ENCODE data around the gene GLRX5.
"Not testable (repeated sequence)": the region's sequence is repeated elsewhere in the genome, so short reads cannot be mapped to it uniquely, and the experiment has no call there.

GLRX5 gene

DNA sequence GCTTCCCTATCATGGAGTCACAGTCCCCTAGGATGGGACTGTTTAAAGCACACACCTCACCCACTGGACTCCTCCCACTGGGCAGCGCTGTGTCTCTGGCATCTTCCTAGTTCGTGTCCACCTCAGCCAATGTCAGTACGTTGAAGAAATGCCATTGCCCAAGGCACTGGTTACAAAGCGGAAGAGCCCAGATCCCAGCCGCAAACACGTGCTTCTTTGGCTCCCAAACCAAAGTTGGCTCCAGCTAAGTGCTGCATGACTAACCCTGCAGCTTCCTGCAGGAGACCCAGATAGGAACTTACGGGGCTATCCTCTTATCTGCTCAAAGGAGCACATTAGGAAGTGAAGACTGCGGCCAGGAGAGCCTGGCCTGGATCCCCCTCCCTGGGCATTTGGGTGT lies 27.7 kb upstream of the GLRX5 start:
- Mint-ChIP-seq H3K4me1 (ENCODE audit: low read depth) (peaks cover 93% of the 10 kb centered on the region), H3K9me3 (no peaks in the 10 kb centered on the region), H3K36me3 (ENCODE audit: low read depth) (peaks cover 37% of the 10 kb centered on the region), H3K27ac (peak overlapping the region; percentile 21), H3K27me3 (no peaks in the 10 kb centered on the region), H3K4me3 (no peak overlapping the region)

GRCh38 chr14:95507701-95508103 lies 27.1 kb upstream of the GLRX5 start:
- Mint-ChIP-seq H3K4me3 (no peak overlapping the region), H3K9me3 (no peaks in the 10 kb centered on the region), H3K27ac (peak overlapping the region; percentile 21), H3K4me1 (ENCODE audit: low read depth) (peaks cover 89% of the 10 kb centered on the region), H3K36me3 (ENCODE audit: low read depth) (peaks cover 33% of the 10 kb centered on the region), H3K27me3 (no peaks in the 10 kb centered on the region)

GRCh38 chr14:95508377-95508776 lies 26.5 kb upstream of the GLRX5 start:
- Mint-ChIP-seq H3K4me1 (ENCODE audit: low read depth) (peaks cover 88% of the 10 kb centered on the region), H3K27me3 (no peaks in the 10 kb centered on the region), H3K4me3 (no peak overlapping the region), H3K36me3 (ENCODE audit: low read depth) (peaks cover 27% of the 10 kb centered on the region), H3K9me3 (no peaks in the 10 kb centered on the region), H3K27ac (no peak overlapping the region)

DNA sequence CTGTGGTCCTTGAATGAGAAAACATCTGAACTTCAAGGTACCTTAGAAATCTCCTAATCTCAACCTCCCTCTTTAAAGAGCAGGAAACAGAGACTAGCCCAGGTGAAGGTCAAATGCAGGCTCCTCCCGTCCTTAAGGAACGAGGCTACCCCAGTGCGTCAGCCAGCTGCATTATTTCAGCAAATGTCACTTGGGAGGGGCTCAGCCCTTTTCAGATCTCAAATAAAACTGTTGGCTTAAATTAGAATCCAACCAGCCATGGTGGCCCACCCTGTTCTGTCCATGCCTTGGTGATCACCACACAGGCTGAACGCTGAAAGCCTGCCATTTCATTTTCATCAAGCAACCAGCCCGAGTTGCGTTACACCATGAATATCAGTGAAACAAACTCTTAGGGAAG lies 25.4 kb upstream of the GLRX5 start:
- no peak overlapping the region for H3K27ac Mint-ChIP-seq
- no peaks in the 10 kb centered on the region for H3K9me3 Mint-ChIP-seq
- H3K27me3 Mint-ChIP-seq = no peaks in the 10 kb centered on the region
- H3K36me3 Mint-ChIP-seq (ENCODE audit: low read depth) = peaks cover 27% of the 10 kb centered on the region
- peaks cover 85% of the 10 kb centered on the region for H3K4me1 Mint-ChIP-seq (ENCODE audit: low read depth)
- H3K4me3 Mint-ChIP-seq = peak overlapping the region; percentile 32

DNA sequence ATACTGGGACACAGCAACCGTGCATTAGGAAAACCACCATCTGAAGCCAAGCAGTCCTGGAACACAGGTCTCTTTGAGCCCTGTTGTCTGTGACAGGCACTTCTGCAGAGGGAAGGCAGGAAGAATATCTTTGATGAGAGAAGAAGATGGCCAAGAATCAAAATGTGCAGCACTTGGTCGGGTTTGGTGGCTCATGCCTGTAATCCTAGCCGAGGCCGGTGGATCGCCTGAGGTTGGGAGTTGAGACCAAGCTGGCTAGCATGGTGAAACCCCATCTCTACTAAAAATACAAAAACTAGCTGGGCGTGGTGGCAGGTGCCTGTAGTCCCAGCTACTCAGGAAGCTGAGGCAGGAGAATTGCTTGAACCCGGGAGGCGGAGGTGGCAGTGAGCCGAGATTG lies 24.5 kb upstream of the GLRX5 start:
- H3K4me1 Mint-ChIP-seq (ENCODE audit: low read depth) = peaks cover 83% of the 10 kb centered on the region
- peaks cover 27% of the 10 kb centered on the region for H3K36me3 Mint-ChIP-seq (ENCODE audit: low read depth)
- H3K9me3 Mint-ChIP-seq, H3K4me3 Mint-ChIP-seq, H3K27me3 Mint-ChIP-seq: not testable (repeated sequence)
- H3K27ac Mint-ChIP-seq = peak overlapping the region; percentile 57

DNA sequence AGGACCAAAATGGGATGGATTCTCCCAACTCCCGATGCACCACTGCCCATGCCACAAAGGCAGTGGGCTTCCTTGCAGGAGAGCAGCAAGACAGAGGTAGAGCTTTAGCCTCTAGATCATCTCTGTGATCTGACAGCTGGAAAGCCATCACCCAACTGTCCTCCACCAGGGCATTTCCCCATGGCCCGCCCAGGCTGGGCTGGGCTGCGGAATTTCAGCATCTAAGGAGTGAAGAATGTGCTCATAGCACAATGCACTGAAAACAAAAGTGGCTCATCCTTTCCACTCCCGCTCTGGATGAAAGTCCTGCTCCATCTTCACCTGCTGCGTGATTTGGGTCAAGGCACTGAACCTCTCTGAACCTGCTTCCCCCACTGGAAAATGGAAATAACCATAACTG lies 24.0 kb upstream of the GLRX5 start:
- peaks cover 84% of the 10 kb centered on the region for H3K4me1 Mint-ChIP-seq (ENCODE audit: low read depth)
- H3K36me3 Mint-ChIP-seq (ENCODE audit: low read depth) = peaks cover 24% of the 10 kb centered on the region
- no peak overlapping the region for H3K4me3 Mint-ChIP-seq
- no peak overlapping the region for H3K27ac Mint-ChIP-seq
- no peaks in the 10 kb centered on the region for H3K9me3 Mint-ChIP-seq
- H3K27me3 Mint-ChIP-seq = no peaks in the 10 kb centered on the region

GRCh38 chr14:95511687-95512086 lies 23.2 kb upstream of the GLRX5 start:
- peak overlapping the region; percentile 14 for H3K27ac Mint-ChIP-seq
- peaks cover 77% of the 10 kb centered on the region for H3K4me1 Mint-ChIP-seq (ENCODE audit: low read depth)
- peaks cover 17% of the 10 kb centered on the region for H3K36me3 Mint-ChIP-seq (ENCODE audit: low read depth)
- H3K4me3 Mint-ChIP-seq = no peak overlapping the region
- H3K9me3 Mint-ChIP-seq = no peaks in the 10 kb centered on the region
- H3K27me3 Mint-ChIP-seq = no peaks in the 10 kb centered on the region

- Mint-ChIP-seq H3K4me3 (no peak overlapping the region), H3K36me3 (ENCODE audit: low read depth) (peaks cover 13% of the 10 kb centered on the region), H3K4me1 (ENCODE audit: low read depth) (peaks cover 76% of the 10 kb centered on the region), H3K27me3 (no peaks in the 10 kb centered on the region), H3K9me3 (no peaks in the 10 kb centered on the region), H3K27ac (peak overlapping the region; percentile 20)
These were observed 21.6 kb upstream of the GLRX5 start for GRCh38 chr14:95513291-95513690.

DNA sequence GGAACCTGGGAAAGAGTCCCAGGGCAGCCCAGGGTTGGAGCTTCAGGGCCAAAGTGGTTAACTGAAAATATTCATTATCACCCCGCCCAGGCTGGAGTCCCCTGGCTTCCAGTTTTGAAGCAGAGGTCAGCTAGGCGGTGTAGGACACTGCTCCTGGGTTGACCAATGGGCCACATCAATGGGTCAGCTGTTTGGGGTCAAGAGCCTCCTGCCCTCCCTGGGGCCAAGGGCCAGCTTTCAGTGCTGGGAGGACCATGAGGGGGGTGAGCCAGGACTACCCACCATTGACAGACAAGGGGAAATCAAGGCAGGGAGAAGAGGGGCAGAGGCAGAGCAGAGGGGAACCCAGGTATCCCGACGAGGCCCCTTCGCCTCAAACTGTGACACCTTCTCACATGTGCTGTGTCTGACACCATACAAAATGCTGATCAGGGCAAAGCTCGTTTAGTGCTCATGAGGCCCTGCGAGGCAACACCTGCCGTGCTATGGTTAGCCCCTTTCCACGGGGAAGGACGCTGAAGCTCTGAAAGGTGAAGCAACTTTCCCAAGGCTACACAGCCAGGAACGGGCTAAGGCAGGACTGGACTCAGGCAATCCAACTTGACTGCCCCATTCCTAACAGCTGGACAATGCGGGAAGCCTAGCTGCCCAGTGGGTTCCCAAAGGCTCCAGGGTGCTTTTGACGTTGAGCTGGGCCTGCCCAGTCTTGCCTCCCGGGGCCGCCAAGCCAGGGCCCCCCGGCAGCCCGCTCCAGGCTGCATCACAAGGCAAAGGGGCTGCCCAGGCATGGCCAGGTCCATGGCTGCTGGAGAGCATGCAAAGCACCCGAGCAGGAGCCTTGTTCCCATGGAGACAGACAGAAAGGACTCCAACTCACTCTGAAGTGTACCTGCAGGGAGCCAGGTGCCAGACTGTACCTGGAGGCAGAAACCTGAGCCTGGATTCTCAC lies 20.4 kb upstream of the GLRX5 start:
- peak overlapping the region; percentile 71 for H3K27ac Mint-ChIP-seq
- H3K4me3 Mint-ChIP-seq = peak overlapping the region; percentile 90
- H3K9me3 Mint-ChIP-seq = no peaks in the 10 kb centered on the region
- peaks cover 77% of the 10 kb centered on the region for H3K4me1 Mint-ChIP-seq (ENCODE audit: low read depth)
- no peaks in the 10 kb centered on the region for H3K27me3 Mint-ChIP-seq
- peaks cover 13% of the 10 kb centered on the region for H3K36me3 Mint-ChIP-seq (ENCODE audit: low read depth)

DNA sequence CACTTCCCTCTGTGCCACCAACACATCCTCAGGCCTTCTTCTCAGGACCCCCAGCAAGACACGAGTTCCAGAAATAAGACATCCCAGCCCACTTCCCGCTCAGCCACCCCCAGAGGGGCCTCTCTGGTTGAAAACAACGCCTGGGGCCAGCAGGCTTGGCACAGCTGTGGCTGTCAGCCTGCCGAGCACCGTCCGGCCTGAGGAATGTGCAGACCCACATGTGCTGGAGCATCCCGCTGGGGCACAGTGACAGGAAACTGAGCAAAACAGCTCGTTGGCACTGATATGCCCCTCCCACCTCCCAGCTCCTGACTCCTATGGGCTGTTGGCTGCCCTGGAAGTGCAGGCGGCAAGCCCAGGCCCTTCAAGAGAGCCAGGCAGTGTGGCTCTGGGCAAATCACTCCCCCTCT lies 19.8 kb upstream of the GLRX5 start:
- no peaks in the 10 kb centered on the region for H3K9me3 Mint-ChIP-seq
- peaks cover 77% of the 10 kb centered on the region for H3K4me1 Mint-ChIP-seq (ENCODE audit: low read depth)
- peak overlapping the region; percentile 71 for H3K27ac Mint-ChIP-seq
- peaks cover 8% of the 10 kb centered on the region for H3K36me3 Mint-ChIP-seq (ENCODE audit: low read depth)
- peak overlapping the region; percentile 90 for H3K4me3 Mint-ChIP-seq
- no peaks in the 10 kb centered on the region for H3K27me3 Mint-ChIP-seq

- Mint-ChIP-seq H3K36me3 (ENCODE audit: low read depth) (peaks cover 4% of the 10 kb centered on the region), H3K27ac (peak overlapping the region; percentile 95), H3K4me3 (peak overlapping the region; percentile 90)
These were observed 19.0 kb upstream of the GLRX5 start for GRCh38 chr14:95515596-95516552.

GRCh38 chr14:95516554-95517181 lies 18.2 kb upstream of the GLRX5 start, which contains the start of gene SYNE3:
Gene SYNE3 (minus strand): TSS chr14:95516650. CDS start chr14:95475821, 40,829 bp downstream.
- Mint-ChIP-seq H3K27me3 (no peaks in the 10 kb centered on the region), H3K27ac (peak within 1 kb of the TSS; percentile 95), H3K4me1 (ENCODE audit: low read depth) (peaks cover 77% of the 10 kb centered on the region), H3K4me3 (peak within 1 kb of the TSS; percentile 90), H3K9me3 (no peaks in the 10 kb centered on the region), H3K36me3 (ENCODE audit: low read depth) (peaks cover 3% of the 10 kb centered on the region)

More at GRCh38 chr14:95515596-95516552, 19.0 kb upstream of the GLRX5 start:
- H3K4me1 Mint-ChIP-seq (ENCODE audit: low read depth) = peaks cover 76% of the 10 kb centered on the region
- no peaks in the 10 kb centered on the region for H3K9me3 Mint-ChIP-seq
- no peaks in the 10 kb centered on the region for H3K27me3 Mint-ChIP-seq

GRCh38 chr14:95518045-95518751 lies 16.7 kb upstream of the GLRX5 start:
- no peaks in the 10 kb centered on the region for H3K27me3 Mint-ChIP-seq
- H3K36me3 Mint-ChIP-seq (ENCODE audit: low read depth) = no peaks in the 10 kb centered on the region
- H3K9me3 Mint-ChIP-seq = no peaks in the 10 kb centered on the region
- H3K4me3 Mint-ChIP-seq = peak overlapping the region; percentile 80
- peaks cover 83% of the 10 kb centered on the region for H3K4me1 Mint-ChIP-seq (ENCODE audit: low read depth)
- H3K27ac Mint-ChIP-seq = peak overlapping the region; percentile 98

DNA sequence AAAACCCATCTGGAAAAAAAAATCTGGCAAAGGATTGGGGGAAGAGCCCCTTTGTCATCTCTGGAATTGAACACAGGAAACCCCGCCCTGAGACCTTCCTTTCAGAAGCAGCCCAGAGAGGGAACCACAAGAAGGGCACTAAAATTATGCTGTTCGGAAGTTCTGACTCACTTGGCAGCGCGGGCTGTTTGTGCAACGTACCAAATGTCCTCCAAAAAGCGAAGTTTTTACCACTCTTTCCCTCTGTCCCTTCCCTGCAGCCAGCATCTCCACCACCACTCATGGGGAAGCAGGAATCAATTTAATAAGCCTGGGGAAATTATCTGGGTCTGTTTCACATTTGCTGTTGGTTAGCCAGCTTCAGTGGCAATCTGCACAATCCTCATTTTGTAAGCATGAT lies 15.2 kb upstream of the GLRX5 start:
- peaks cover 88% of the 10 kb centered on the region for H3K4me1 Mint-ChIP-seq (ENCODE audit: low read depth)
- H3K9me3 Mint-ChIP-seq = no peaks in the 10 kb centered on the region
- H3K27ac Mint-ChIP-seq = peak overlapping the region; percentile 98
- H3K4me3 Mint-ChIP-seq = peak overlapping the region; percentile 80
- H3K27me3 Mint-ChIP-seq = no peaks in the 10 kb centered on the region
- no peaks in the 10 kb centered on the region for H3K36me3 Mint-ChIP-seq (ENCODE audit: low read depth)
